Astrocyte of the spinal cord (primary cell): Measurements from ENCODE around the gene PROB1.
"Not testable (repeated sequence)": the region's sequence is repeated elsewhere in the genome, so short reads cannot be mapped to it uniquely, and the experiment has no call there.

ENCODE experiments used
- DNase-seq: peaks from one replicate; pipeline ENCODE4 v3.0.0; 2011; ENCODE audit warnings: low read depth, low spot score
- H3K4me3 ChIP-seq: 2 replicates; pipeline ENCODE4 v1.5.1; 2011; ENCODE audit warnings: low read depth, mild to moderate bottlenecking, low read length, moderate library complexity
- in situ Hi-C: cut with HindIII; loops from 2 replicates; pipeline ENCODE4 v1.10.0; 2017; ENCODE audit warnings: low sequenced_read_pairs
- TF ChIP-seq, protein P1 (sequence below): IDR thresholded peaks from 2 replicates; pipeline ENCODE4 v1.5.1; 2012; ENCODE audit warnings: low read depth, mild to moderate bottlenecking, low read length, inconsistent platforms

Gene PROB1

DNA sequence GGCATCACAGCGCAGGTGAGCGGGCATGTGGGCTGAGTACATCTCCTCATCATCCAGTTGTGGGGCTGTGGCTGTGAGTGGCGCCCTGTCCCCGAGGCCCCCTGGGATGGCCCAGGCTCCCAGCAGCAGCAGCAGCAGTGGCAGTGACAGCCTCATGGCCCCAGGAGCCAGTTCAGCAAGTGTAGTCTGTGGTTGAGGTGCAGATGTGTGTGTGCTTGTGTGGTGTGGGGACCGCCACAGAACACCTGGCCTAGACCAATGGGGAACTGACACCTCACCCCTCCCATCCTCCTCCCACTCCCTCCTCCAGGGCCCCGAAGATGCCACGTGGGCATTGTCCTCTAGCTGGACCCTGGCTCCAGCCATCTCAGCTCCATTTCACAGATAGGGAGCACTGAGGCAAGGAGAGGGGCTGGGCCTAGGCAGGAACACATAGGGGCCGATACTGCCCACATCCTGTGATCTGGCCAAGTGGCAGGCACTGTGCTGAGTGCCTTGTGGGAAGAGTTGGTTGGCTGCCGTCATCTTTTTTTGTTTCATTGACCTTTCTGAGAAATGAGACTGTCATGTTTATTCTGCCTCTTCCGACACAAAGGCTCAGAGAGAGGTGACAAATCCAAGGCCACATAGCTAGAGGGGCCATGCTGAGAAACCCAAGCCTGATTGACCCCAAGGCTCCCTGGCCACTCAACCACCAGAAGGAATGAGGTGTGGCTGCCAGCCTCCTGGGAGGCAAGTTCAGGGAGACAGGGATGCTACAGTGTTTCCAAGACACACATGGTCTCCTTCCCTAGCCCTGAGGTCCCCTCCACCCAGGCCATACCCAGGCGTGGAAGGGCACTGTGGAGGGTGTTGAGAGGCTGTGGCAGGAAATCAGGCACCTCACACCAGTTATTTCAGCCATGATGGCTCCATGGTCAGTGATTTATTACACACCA lies 4.9 kb downstream of the PROB1 start, which contains the start of gene MZB1:
TSS of gene MZB1 (minus strand) at position 213 of the 938 bp plus-strand sequence. CDS start at position 156, 57 bp downstream.
- no peak for DNase-seq
- H3K4me3 ChIP-seq, result no peak within 1 kb of the TSS

DNA sequence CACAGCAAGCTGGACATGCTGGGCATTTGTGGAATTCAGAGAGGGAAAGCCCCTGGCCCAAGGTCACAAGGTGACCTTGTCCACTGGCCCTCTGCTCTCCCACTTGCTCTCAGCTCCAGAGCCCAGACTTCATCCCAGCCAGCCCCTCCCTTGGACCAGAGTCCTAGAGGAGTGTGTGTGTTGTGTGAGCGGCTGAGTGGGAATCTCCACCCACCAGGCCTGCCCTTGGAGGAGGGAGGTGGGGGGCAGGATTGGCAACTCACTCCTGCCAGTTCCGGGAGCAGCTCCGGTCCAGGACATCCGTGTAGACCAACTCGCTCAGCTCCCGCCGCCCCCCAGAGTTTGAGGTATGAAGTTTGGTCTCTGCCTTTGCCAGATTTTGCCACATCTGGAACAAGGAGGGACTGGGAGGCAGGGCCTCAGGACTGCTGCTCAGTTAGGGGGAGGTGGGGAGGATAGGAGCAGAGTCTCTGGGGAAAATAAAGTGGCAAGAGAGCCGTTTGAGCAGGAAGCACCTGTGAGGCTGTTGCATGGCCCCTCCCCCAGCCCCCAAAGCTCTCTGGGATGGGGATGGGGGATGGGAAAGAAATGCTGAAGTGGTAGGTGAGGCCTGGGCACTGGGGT lies 6.6 kb downstream of the PROB1 start:
- no peak overlapping the region for H3K4me3 ChIP-seq
- DNase-seq, result no peak
- TF ChIP-seq, protein P1, sequence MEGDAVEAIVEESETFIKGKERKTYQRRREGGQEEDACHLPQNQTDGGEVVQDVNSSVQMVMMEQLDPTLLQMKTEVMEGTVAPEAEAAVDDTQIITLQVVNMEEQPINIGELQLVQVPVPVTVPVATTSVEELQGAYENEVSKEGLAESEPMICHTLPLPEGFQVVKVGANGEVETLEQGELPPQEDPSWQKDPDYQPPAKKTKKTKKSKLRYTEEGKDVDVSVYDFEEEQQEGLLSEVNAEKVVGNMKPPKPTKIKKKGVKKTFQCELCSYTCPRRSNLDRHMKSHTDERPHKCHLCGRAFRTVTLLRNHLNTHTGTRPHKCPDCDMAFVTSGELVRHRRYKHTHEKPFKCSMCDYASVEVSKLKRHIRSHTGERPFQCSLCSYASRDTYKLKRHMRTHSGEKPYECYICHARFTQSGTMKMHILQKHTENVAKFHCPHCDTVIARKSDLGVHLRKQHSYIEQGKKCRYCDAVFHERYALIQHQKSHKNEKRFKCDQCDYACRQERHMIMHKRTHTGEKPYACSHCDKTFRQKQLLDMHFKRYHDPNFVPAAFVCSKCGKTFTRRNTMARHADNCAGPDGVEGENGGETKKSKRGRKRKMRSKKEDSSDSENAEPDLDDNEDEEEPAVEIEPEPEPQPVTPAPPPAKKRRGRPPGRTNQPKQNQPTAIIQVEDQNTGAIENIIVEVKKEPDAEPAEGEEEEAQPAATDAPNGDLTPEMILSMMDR, result no peak
- in situ Hi-C loops, result no loop called here

More for the DNA sequence above, 4.9 kb downstream of the PROB1 start, which contains the start of gene MZB1:
- TF ChIP-seq, protein P1, result no peak
- in situ Hi-C loops, result no loop called here

DNA sequence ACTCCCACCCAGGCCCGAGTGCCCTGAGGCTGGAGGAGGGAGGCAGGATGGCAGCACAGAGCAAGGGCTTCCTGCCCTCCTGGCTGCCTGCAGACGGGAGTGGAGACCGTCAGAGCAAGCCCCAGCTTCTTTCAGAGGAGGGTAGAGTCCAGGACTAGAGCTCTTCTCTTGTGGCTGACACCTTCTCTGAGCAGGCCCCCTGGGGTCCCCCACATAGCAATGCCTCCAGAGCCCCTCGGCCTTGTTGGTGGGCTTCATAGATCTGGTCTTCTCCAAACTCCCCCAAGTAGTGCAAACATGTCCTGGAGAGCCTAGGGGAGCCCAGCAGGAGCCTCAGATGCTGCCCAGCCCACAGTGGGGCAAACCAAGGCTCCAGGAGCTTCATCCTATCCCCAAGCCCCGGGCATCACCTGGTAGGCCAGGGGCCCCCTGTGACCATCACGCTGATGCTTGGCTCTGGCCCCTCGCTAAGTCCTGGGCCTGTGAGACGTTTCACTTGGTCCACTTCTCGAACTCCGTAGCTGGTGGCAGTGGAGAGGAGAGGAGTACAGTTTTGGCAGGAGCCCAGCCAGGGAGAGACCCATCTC lies 7.2 kb downstream of the PROB1 start:
- TF ChIP-seq, protein P1, result no peak
- H3K4me3 ChIP-seq, result no peak overlapping the region
- in situ Hi-C loops, result no loop called here
- DNase-seq, result no peak

DNA sequence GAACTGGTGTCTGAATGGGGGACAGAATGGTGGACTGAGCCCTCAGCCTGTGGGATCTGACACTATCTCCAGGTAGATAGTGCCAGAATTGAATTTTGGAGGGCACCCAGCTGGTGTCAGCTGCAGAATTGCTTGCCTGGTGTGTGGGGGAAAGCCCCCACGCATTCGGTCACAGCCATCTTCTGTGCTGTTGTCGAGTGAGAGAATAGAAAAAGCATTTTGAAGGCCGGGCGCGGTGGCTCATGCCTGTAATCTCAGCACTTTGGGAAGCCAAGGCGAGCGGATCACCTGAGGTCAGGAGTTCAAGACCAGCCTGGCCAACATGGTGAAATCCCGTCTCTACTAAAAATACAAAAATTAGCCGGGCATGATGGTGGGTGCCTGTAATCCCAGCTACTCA lies 7.9 kb downstream of the PROB1 start:
- in situ Hi-C loops, DNase-seq, H3K4me3 ChIP-seq: not testable (repeated sequence)

DNA sequence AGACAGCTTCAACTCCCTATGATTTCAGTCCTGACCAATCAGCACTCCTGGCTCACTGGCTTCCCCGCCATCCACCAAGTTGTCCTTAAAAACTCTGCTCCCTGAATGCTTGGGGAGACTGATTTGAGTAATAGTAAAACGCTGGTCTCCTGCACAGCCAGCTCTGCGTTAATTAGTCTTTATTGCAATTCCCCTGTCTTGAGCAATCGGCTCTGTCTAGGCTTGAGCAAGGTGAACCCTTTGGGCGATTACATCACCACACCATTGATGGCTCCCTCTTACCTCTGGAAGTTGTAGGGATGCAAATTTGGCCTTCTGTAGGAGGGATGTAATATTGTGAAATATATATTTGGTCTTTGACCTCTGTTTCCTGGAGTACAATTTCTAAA lies 8.9 kb downstream of the PROB1 start:
- no peak for DNase-seq
- no peak overlapping the region for H3K4me3 ChIP-seq
- TF ChIP-seq, protein P1, result no peak
- in situ Hi-C loops, result no loop called here

DNA sequence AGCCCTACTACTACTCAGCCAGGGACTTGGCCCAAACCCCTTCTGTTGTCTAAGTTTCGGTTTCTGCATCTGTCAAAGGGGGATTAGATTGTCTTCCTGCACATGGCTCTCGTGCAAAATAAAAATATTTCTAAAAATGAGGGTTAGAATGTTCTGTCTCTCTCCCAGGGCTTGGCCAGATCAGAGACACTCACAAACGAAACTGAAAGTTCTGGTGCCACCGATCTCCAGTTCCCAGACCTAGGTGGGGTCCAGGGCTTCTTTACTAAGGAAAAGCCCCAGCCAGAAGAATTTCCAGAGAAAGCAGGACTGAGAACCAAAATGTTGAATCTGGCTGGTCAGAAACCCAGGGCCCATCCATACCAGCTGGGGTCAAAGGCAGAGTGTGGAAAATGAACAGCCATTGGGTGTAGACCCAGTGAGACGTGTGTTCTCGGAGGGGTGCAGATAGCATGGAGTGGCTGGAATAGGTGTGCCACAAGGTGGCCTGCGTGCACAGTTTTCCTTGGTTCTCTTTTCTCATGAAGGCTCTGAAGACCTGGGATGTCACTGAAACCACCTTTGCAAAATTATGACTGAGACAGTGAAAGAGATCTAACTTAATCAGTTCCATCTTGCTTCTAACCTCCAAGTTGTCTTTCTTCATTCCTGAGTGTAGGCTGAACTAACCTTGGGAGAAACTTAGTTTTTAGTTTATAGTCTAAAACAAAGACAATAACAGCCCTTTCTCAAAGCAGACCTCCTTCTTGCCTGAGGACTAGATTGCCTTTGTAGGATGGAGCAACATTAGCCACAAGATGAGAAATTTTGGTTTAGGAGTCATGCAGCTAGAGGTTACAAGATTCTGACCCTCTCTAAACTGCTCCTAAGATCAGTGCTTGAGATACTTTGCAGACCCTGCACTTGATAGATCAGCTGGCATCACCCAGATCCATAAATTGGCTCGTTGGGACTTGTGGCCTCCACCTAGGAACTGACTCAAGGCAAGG lies 9.5 kb downstream of the PROB1 start:
- DNase-seq, result no peak
- H3K4me3 ChIP-seq, result no peak overlapping the region
- in situ Hi-C loops, result no loop called here
- TF ChIP-seq, protein P1, result no peak
